K562 (cell line): ENCODE results near the gene CDYL. TPM values are rescaled to one million over a fixed set of nuclear protein-coding genes. Genes with fewer than 3 reads are reported as not detected.

Experiments
- BRCA1 ChIP-seq, 2 experiments: fragments of 450-650 bp in 1 of 2; sonication (generic) in 1 of 2; formaldehyde crosslinking in 1 of 2; IDR thresholded peaks; 2 replicates each; pipeline versions ENCODE4 v1.5.0 to v1.6.1; 2017 to 2020; ENCODE audit warnings: mild to moderate bottlenecking in 1 of 2, missing genetic modification reagents in 1 of 2
- ELF1 ChIP-seq: fragments of 200-800 bp; sonication (Bioruptor generic); IDR thresholded peaks from 2 replicates; pipeline ENCODE4 v1.6.1; 2016; ENCODE audit warnings: missing genetic modification characterization, missing compliant biosample characterization
- FOS ChIP-seq: IDR thresholded peaks from 3 replicates; pipeline ENCODE4 v1.6.1; 2011; ENCODE audit not compliant: insufficient read length; ENCODE audit errors: extremely low read depth
- FOXK1 ChIP-seq: sonication (generic); formaldehyde crosslinking; IDR thresholded peaks from 2 replicates; pipeline ENCODE4 v1.8.0; 2022; ENCODE audit warnings: missing genetic modification reagents, mild to moderate bottlenecking, borderline replicate concordance
- GABPB1 ChIP-seq: sonication (generic); formaldehyde crosslinking; IDR thresholded peaks from 2 replicates; pipeline ENCODE4 v1.8.0; 2022; ENCODE audit warnings: mild to moderate bottlenecking, missing genetic modification reagents
- GATA2 ChIP-seq: sonication (generic); formaldehyde crosslinking; IDR thresholded peaks from 2 replicates; pipeline ENCODE4 v1.4.0; 2020; ENCODE audit warnings: mild to moderate bottlenecking, missing genetic modification reagents
- GATAD2B ChIP-seq: fragments of 450-650 bp; IDR thresholded peaks from 2 replicates; pipeline ENCODE4 v1.6.1; 2017; ENCODE audit warnings: mild to moderate bottlenecking, borderline replicate concordance
- PHF20 ChIP-seq: fragments of 450-650 bp; IDR thresholded peaks from 2 replicates; pipeline ENCODE4 v1.6.1; 2018; ENCODE audit not compliant: partially characterized antibody
- RBM17 ChIP-seq: fragments of 200-400 bp; formaldehyde crosslinking; IDR thresholded peaks from 2 replicates; pipeline ENCODE4 v1.6.1; 2017; ENCODE audit warnings: low read depth, mild to moderate bottlenecking, low read length, borderline replicate concordance
- SMARCE1 ChIP-seq: fragments of 450-650 bp; IDR thresholded peaks from 2 replicates; pipeline ENCODE4 v1.7.1; 2016; ENCODE audit warnings: mild to moderate bottlenecking
- TOE1 ChIP-seq, 2 experiments: fragments of 450-650 bp in 1 of 2; sonication (generic) in 1 of 2; formaldehyde crosslinking in 1 of 2; IDR thresholded peaks; 2 replicates each; pipeline versions ENCODE4 v1.7.1 to v1.8.0; 2016 to 2022; ENCODE audit warnings: borderline replicate concordance in 2 of 2, mild to moderate bottlenecking in 2 of 2, antibody characterized with exemption in 1 of 2, inconsistent platforms in 1 of 2, low read depth in 1 of 2, missing genetic modification reagents in 1 of 2, moderate library complexity in 1 of 2
- ZNF644 ChIP-seq: fragments of 200-800 bp; sonication (Bioruptor generic); IDR thresholded peaks from 2 replicates; pipeline ENCODE4 v1.6.1; 2016; ENCODE audit warnings: low read depth, missing genetic modification characterization, missing compliant biosample characterization
- polyA plus RNA-seq, 8 experiments: library from polyadenylated mRNA; depleted of rRNA in 4 of 8; stranded (reverse) in 5 of 8; unstranded in 3 of 8; fragments of >200 nt; fragmentation: Nextera tagmentation in 2 of 8; fragmentation: Illumina TruSeq in 1 of 8; extraction: Ambion mirVana in 2 of 8; extraction: Trizol in 1 of 8; gene quantifications; 2 replicates each; pipeline versions ENCODE4 v1.2.1 to v1.2.3, GENCODE V29; 2011 to 2014; ENCODE audit warnings: inconsistent platforms in 1 of 8, missing spikeins in 1 of 8
- total RNA-seq, 7 experiments: library from RNA; depleted of rRNA in 6 of 7; stranded (reverse); fragments of >200 nt in 6 of 7; fragmentation: Illumina TruSeq in 2 of 7; extraction: Trizol in 2 of 7; gene quantifications; 2 replicates each; pipeline versions ENCODE4 v1.2.1 to v1.2.3, GENCODE V29; 2011 to 2021; ENCODE audit warnings: low replicate concordance in 1 of 7
- TF ChIP-seq, protein P1 (sequence below): conservative IDR thresholded peaks from 2 replicates; pipeline ENCODE4 v1.6.1; 2011; ENCODE audit warnings: low read depth, mild to moderate bottlenecking, low read length; ENCODE audit not compliant: control insufficient read depth
- TF ChIP-seq, protein P2 (sequence below): fragments of 150-350 bp; IDR thresholded peaks from 2 replicates; pipeline ENCODE4 v1.6.1; 2014; ENCODE audit warnings: low read depth, mild to moderate bottlenecking, low read length, borderline replicate concordance
- TF ChIP-seq, protein P3 (sequence below): fragments of 200-800 bp; sonication (Bioruptor generic); IDR thresholded peaks from 2 replicates; pipeline ENCODE4 v1.6.1; 2017; ENCODE audit warnings: missing genetic modification characterization, missing compliant biosample characterization
- TF ChIP-seq, protein P4 (sequence below): sonication (generic); IDR thresholded peaks from 2 replicates; pipeline ENCODE4 v1.6.1; 2016

CDYL gene
- total and polyA plus RNA-seq, 9 of the 15 experiments (the other 6 are each of a cell fraction or from before 2014, with no cell fraction given) = 8.1 to 45.8 (median 40.8) TPM

DNA sequence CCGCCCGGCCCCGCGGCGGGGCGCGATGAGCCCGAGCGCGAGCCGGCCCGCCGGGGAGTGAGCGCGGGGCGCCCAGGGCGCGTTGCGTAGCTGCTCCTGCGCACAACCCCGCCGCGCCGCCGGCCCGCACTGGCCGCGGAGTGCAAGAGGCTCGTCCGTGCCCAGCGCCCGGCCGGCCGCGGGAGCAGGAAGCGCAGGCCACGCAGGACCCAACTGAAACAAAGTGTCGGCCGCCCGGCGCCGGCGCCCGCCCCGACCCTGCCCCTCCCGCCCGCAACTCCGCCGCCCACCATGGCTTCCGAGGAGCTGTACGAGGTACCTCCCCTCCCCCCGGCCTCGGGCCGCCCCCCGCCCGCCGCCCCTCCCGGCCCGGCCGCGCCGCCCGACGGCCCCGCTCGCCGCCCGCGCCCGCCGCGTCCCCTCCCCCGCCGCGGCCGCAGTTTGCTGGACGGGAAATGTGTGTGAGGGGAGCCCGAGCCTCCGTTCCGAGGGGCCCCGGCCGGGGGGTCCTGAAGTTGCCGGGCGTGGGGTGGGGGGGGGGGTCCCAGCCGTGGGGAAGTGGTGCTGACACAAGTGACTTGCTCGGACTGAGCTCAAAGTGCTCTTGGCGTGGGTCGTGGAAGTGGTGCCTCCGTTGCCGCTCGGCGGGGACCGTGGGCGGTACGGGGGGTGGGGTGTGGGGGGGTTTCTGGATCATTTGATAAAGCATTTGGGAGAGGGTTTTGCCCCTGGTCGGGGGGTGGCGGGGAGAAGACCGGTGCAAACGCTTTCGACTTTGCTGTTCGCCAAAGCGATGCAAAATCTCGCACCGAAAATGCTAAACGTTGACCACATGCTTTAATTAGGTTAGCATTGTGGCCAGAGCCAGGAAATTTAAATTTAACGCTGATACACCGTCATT is 539 bp downstream of the CDYL start (continued):
- TF ChIP-seq SMARCE1 (no peak), TOE1 (IDR thresholded peaks at IDR 0.05; ENCODE audit: borderline replicate concordance) (no peak), TOE1 (CRISPR knock-in tag; IDR thresholded peaks at IDR 0.05; ENCODE audit: borderline replicate concordance, low read depth) (no peak), FOS (no peak), ELF1 (no peak; the same call in 1 of the 2 replicates), GATA2 (CRISPR knock-in tag) (no peak), ZNF644 (no peak), BRCA1 (IDR thresholded peaks at IDR 0.05) (no peak), BRCA1 (CRISPR knock-in tag; IDR thresholded peaks at IDR 0.05) (no peak), RBM17 (no peak), GABPB1 (CRISPR knock-in tag) (no peak), GATAD2B (no peak), PHF20 (no peak), FOXK1 (CRISPR knock-in tag) (no peak)
- TF ChIP-seq, protein P1, sequence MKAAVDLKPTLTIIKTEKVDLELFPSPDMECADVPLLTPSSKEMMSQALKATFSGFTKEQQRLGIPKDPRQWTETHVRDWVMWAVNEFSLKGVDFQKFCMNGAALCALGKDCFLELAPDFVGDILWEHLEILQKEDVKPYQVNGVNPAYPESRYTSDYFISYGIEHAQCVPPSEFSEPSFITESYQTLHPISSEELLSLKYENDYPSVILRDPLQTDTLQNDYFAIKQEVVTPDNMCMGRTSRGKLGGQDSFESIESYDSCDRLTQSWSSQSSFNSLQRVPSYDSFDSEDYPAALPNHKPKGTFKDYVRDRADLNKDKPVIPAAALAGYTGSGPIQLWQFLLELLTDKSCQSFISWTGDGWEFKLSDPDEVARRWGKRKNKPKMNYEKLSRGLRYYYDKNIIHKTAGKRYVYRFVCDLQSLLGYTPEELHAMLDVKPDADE = no peak
- TF ChIP-seq, protein P2, sequence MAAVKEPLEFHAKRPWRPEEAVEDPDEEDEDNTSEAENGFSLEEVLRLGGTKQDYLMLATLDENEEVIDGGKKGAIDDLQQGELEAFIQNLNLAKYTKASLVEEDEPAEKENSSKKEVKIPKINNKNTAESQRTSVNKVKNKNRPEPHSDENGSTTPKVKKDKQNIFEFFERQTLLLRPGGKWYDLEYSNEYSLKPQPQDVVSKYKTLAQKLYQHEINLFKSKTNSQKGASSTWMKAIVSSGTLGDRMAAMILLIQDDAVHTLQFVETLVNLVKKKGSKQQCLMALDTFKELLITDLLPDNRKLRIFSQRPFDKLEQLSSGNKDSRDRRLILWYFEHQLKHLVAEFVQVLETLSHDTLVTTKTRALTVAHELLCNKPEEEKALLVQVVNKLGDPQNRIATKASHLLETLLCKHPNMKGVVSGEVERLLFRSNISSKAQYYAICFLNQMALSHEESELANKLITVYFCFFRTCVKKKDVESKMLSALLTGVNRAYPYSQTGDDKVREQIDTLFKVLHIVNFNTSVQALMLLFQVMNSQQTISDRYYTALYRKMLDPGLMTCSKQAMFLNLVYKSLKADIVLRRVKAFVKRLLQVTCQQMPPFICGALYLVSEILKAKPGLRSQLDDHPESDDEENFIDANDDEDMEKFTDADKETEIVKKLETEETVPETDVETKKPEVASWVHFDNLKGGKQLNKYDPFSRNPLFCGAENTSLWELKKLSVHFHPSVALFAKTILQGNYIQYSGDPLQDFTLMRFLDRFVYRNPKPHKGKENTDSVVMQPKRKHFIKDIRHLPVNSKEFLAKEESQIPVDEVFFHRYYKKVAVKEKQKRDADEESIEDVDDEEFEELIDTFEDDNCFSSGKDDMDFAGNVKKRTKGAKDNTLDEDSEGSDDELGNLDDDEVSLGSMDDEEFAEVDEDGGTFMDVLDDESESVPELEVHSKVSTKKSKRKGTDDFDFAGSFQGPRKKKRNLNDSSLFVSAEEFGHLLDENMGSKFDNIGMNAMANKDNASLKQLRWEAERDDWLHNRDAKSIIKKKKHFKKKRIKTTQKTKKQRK = no peak
- TF ChIP-seq, protein P3, sequence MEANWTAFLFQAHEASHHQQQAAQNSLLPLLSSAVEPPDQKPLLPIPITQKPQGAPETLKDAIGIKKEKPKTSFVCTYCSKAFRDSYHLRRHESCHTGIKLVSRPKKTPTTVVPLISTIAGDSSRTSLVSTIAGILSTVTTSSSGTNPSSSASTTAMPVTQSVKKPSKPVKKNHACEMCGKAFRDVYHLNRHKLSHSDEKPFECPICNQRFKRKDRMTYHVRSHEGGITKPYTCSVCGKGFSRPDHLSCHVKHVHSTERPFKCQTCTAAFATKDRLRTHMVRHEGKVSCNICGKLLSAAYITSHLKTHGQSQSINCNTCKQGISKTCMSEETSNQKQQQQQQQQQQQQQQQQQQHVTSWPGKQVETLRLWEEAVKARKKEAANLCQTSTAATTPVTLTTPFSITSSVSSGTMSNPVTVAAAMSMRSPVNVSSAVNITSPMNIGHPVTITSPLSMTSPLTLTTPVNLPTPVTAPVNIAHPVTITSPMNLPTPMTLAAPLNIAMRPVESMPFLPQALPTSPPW = peak; percentile 77
- TF ChIP-seq, protein P4, sequence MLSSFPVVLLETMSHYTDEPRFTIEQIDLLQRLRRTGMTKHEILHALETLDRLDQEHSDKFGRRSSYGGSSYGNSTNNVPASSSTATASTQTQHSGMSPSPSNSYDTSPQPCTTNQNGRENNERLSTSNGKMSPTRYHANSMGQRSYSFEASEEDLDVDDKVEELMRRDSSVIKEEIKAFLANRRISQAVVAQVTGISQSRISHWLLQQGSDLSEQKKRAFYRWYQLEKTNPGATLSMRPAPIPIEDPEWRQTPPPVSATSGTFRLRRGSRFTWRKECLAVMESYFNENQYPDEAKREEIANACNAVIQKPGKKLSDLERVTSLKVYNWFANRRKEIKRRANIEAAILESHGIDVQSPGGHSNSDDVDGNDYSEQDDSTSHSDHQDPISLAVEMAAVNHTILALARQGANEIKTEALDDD = no peak
